HL-60 (cell line): Measurements from ENCODE around the gene TMEM229A.

Experiments
- DNase-seq, 2 experiments: peaks; one replicate each; pipeline ENCODE4 v3.0.0-alpha.2; 2010 to 2020; ENCODE audit warnings: low read depth in 1 of 2, low spot score in 1 of 2
- H3K27ac ChIP-seq: fragments of 250-450 bp; sonication (Bioruptor Pico); replicated peaks from 2 replicates; pipeline ENCODE4 v1.5.1; 2020; ENCODE audit warnings: mild to moderate bottlenecking, moderate library complexity
- H3K27me3 ChIP-seq: fragments of 250-450 bp; sonication (Bioruptor Pico); 2 replicates; pipeline ENCODE4 v1.5.1; 2021; ENCODE audit warnings: mild to moderate bottlenecking, moderate library complexity; ENCODE audit not compliant: insufficient read depth, poor library complexity, severe bottlenecking
- H3K4me3 ChIP-seq: replicated peaks from 2 replicates; pipeline ENCODE4 v1.5.1; 2011; ENCODE audit warnings: mild to moderate bottlenecking, control low read depth, low read length; ENCODE audit not compliant: insufficient read depth
- CTCF ChIP-seq: IDR thresholded peaks from one replicate; pipeline ENCODE4 v1.5.1; 2011; ENCODE audit warnings: low read length, control low read depth, inconsistent platforms; ENCODE audit not compliant: insufficient read depth
- GABPA ChIP-seq: IDR thresholded peaks from 2 replicates; pipeline ENCODE4 v1.6.1; 2012; ENCODE audit warnings: low read depth
- POLR2AphosphoS5 ChIP-seq: IDR thresholded peaks from 2 replicates; pipeline ENCODE4 v1.6.1; 2012; ENCODE audit warnings: low read depth
- SPI1 ChIP-seq: IDR thresholded peaks from 2 replicates; pipeline ENCODE4 v1.6.1; 2012; ENCODE audit warnings: low read depth, mild to moderate bottlenecking, borderline replicate concordance
- TF ChIP-seq, protein P1 (sequence below): IDR thresholded peaks from 2 replicates; pipeline ENCODE4 v1.6.1; 2012; ENCODE audit warnings: low read depth; ENCODE audit not compliant: insufficient replicate concordance

TMEM229A gene

DNA sequence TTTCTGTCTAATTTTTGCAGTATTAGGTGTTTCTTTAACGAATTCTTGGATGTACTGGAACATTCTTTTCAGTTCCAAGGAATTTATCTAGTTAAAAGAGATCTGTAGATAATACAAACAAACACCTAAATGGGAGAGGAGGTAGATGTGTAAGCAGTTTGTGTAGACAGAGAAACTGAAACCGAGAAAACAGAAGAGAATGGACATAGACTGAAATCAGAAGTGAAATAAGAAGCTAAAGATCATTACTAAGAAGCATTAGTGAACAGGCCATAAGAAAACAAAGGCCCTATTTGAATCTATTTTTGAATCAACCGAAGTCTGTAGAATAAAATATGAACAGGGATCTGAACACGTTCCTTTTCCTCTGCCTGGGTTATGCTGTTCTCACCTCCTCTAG lies 26.5 kb upstream of the TMEM229A start:
- no peak overlapping the region for H3K27ac ChIP-seq
- no peaks in the 10 kb centered on the region for H3K27me3 ChIP-seq
- no peak for DNase-seq

DNA sequence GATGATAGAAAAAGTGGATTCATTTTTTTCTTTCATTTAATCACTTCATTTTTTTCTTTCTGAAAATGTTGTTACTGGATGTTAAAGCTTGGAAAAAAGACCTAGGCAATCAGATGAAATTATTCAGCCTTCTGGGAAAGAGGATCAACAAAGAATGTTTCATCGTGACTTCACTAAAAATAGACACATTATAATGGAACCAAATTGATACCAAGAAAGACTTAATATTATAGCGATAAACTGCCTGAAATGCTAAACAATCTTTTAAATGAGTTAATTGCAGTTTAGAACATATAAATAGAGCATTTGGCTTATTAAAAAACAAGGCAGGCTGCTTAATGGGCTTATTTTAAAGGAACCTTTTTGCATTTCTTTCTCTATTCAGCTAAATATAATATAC lies 25.6 kb upstream of the TMEM229A start:
- H3K27ac ChIP-seq: no peak overlapping the region
- H3K4me3 ChIP-seq: no peak overlapping the region
- DNase-seq: no peak
- TF ChIP-seq, protein P1, sequence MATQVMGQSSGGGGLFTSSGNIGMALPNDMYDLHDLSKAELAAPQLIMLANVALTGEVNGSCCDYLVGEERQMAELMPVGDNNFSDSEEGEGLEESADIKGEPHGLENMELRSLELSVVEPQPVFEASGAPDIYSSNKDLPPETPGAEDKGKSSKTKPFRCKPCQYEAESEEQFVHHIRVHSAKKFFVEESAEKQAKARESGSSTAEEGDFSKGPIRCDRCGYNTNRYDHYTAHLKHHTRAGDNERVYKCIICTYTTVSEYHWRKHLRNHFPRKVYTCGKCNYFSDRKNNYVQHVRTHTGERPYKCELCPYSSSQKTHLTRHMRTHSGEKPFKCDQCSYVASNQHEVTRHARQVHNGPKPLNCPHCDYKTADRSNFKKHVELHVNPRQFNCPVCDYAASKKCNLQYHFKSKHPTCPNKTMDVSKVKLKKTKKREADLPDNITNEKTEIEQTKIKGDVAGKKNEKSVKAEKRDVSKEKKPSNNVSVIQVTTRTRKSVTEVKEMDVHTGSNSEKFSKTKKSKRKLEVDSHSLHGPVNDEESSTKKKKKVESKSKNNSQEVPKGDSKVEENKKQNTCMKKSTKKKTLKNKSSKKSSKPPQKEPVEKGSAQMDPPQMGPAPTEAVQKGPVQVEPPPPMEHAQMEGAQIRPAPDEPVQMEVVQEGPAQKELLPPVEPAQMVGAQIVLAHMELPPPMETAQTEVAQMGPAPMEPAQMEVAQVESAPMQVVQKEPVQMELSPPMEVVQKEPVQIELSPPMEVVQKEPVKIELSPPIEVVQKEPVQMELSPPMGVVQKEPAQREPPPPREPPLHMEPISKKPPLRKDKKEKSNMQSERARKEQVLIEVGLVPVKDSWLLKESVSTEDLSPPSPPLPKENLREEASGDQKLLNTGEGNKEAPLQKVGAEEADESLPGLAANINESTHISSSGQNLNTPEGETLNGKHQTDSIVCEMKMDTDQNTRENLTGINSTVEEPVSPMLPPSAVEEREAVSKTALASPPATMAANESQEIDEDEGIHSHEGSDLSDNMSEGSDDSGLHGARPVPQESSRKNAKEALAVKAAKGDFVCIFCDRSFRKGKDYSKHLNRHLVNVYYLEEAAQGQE: no peak
- TF ChIP-seq GABPA: no peak
- no peak for TF ChIP-seq POLR2AphosphoS5
- no peak for TF ChIP-seq SPI1
- no peak for TF ChIP-seq CTCF
- no peaks in the 10 kb centered on the region for H3K27me3 ChIP-seq

More for the DNA sequence above, 26.5 kb upstream of the TMEM229A start:
- TF ChIP-seq SPI1: no peak
- TF ChIP-seq POLR2AphosphoS5: no peak
- TF ChIP-seq, protein P1: no peak
- TF ChIP-seq GABPA: no peak
- TF ChIP-seq CTCF: no peak
- no peak overlapping the region for H3K4me3 ChIP-seq

- no peak overlapping the region for H3K27ac ChIP-seq
- no peak for TF ChIP-seq POLR2AphosphoS5
- TF ChIP-seq SPI1: no peak
- TF ChIP-seq CTCF: no peak
- TF ChIP-seq, protein P1: no peak
- no peak for TF ChIP-seq GABPA
- no peak overlapping the region for H3K4me3 ChIP-seq
- H3K27me3 ChIP-seq: no peaks in the 10 kb centered on the region
- DNase-seq: no peak
These were observed 25.0 kb upstream of the TMEM229A start for GRCh38 chr7:124057872-124058271.
